Glutamatergic neuron (in vitro differentiated cells): ENCODE measurements around the gene ARHGAP4. TPM values are rescaled to one million over a fixed set of nuclear protein-coding genes. Genes with fewer than 3 reads are reported as not detected.

Source experiments
- DNase-seq: peaks from one replicate; pipeline ENCODE4 v3.0.0; 2022
- H3K27ac Mint-ChIP-seq: one replicate; pipeline ENCODE4 v1.8.0; 2020; ENCODE audit warnings: mild to moderate bottlenecking, mixed read lengths, inconsistent platforms; ENCODE audit not compliant: unreplicated experiment
- H3K27me3 Mint-ChIP-seq: one replicate; pipeline ENCODE4 v1.8.0; 2020; ENCODE audit warnings: mild to moderate bottlenecking, moderate library complexity, mixed read lengths, inconsistent platforms; ENCODE audit not compliant: unreplicated experiment
- H3K36me3 Mint-ChIP-seq: one replicate; pipeline ENCODE4 v1.8.0; 2020; ENCODE audit warnings: mild to moderate bottlenecking, mixed read lengths, inconsistent platforms; ENCODE audit not compliant: unreplicated experiment
- H3K4me1 Mint-ChIP-seq: one replicate; pipeline ENCODE4 v1.8.0; 2020; ENCODE audit warnings: mild to moderate bottlenecking, low read depth, mixed read lengths, inconsistent platforms; ENCODE audit not compliant: unreplicated experiment
- H3K4me3 Mint-ChIP-seq: one replicate; pipeline ENCODE4 v1.8.0; 2020; ENCODE audit warnings: mild to moderate bottlenecking, mixed read lengths, inconsistent platforms; ENCODE audit not compliant: unreplicated experiment
- H3K9me3 Mint-ChIP-seq: one replicate; pipeline ENCODE4 v1.8.0; 2020; ENCODE audit warnings: mild to moderate bottlenecking, moderate library complexity, mixed read lengths, inconsistent platforms; ENCODE audit not compliant: unreplicated experiment
- CTCF ChIP-seq: fragments of 200-600 bp; sonication (generic); IDR thresholded peaks from one replicate; pipeline ENCODE4 v1.5.0; 2021; ENCODE audit not compliant: partially characterized antibody, unreplicated experiment
- total RNA-seq: library from RNA; stranded (reverse); fragmentation: NEBNext Ultra II Directional; extraction: Animal tissue kit (Norgen Biotek cat#: 25700); gene quantifications from one replicate; pipeline ENCODE4 v1.2.1, GENCODE V29; 2021; ENCODE audit not compliant: unreplicated experiment

ARHGAP4 gene
- total RNA-seq, 1 donor from 2014 or later, result 33.5 TPM

DNA sequence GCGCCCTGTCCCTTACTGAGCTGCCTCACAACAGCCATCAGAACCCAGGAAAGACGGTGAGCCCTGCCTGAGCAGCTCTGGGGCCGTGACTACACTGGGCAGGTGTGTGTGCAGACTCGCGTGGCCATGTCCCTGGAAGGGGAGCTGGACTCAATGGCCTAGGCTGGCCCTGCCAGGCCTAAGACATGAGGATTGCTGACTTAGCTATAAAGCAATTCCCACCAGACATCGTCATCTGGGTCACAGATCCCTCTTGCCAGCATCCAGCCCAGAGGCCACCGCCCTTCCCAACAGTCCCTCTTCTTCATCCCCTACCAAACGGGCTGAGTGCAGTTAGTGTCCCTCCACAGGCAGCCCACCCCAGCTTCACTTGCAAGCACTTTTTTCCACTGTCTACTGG is 5.1 kb upstream of the ARHGAP4 start:
- no peak overlapping the region for H3K4me3 Mint-ChIP-seq
- TF ChIP-seq CTCF, result no peak
- H3K9me3 Mint-ChIP-seq, result peaks cover 3% of the 10 kb centered on the region
- H3K27ac Mint-ChIP-seq, result no peak overlapping the region
- H3K36me3 Mint-ChIP-seq, result no peaks in the 10 kb centered on the region
- peaks cover 6% of the 10 kb centered on the region for H3K27me3 Mint-ChIP-seq
- DNase-seq, result no peak
- peaks cover 2% of the 10 kb centered on the region for H3K4me1 Mint-ChIP-seq

GRCh38 chrX:153930011-153930910 is 4.2 kb upstream of the ARHGAP4 start:
- TF ChIP-seq CTCF, result no peak
- no peak overlapping the region for H3K27ac Mint-ChIP-seq
- H3K36me3 Mint-ChIP-seq, result no peaks in the 10 kb centered on the region
- DNase-seq, result no peak
- H3K27me3 Mint-ChIP-seq, result peaks cover 3% of the 10 kb centered on the region
- H3K4me1 Mint-ChIP-seq, result peaks cover 2% of the 10 kb centered on the region
- peaks cover 2% of the 10 kb centered on the region for H3K9me3 Mint-ChIP-seq
- H3K4me3 Mint-ChIP-seq, result no peak overlapping the region

DNA sequence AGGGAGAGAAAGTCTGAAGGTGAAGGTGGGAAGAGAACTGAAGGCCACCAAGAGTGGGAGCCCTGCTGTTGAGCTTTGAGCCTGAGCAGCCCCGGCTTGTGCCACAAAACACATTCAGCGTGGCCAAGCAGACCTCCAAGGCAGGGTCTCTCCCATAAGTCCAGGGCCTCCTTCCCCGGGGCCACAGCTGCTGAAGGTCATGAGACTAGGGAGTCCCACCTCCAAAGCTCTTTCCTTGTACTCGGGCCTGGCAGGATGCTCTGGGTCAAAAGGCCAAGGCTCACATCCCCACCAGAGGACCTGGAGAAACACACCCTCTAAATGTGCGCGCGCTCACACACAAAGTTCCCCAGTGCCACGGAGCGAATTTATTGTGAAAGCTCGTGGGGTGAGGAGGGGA is 3.5 kb upstream of the ARHGAP4 start:
- peaks cover 2% of the 10 kb centered on the region for H3K4me1 Mint-ChIP-seq
- no peak for DNase-seq
- TF ChIP-seq CTCF, result no peak
- peaks cover 3% of the 10 kb centered on the region for H3K27me3 Mint-ChIP-seq
- peaks cover 2% of the 10 kb centered on the region for H3K9me3 Mint-ChIP-seq
- H3K27ac Mint-ChIP-seq, result peak overlapping the region; percentile 94
- no peak overlapping the region for H3K4me3 Mint-ChIP-seq
- H3K36me3 Mint-ChIP-seq, result no peaks in the 10 kb centered on the region

- Mint-ChIP-seq H3K4me1 (peaks cover 2% of the 10 kb centered on the region), H3K27me3 (peaks cover 3% of the 10 kb centered on the region), H3K27ac (peak overlapping the region; percentile 94), H3K36me3 (no peaks in the 10 kb centered on the region), H3K4me3 (peak overlapping the region; percentile 63), H3K9me3 (peaks cover 3% of the 10 kb centered on the region)
- no peak for DNase-seq
- TF ChIP-seq CTCF, result no peak
Measured at GRCh38 chrX:153928846-153929245, 2.8 kb upstream of the ARHGAP4 start.

- DNase-seq, result peak; percentile 91
- no peak for TF ChIP-seq CTCF
- H3K4me1 Mint-ChIP-seq, result peaks cover 2% of the 10 kb centered on the region
- H3K36me3 Mint-ChIP-seq, result no peaks in the 10 kb centered on the region
- peak overlapping the region; percentile 94 for H3K27ac Mint-ChIP-seq
- H3K27me3 Mint-ChIP-seq, result peaks cover 3% of the 10 kb centered on the region
- H3K9me3 Mint-ChIP-seq, result peaks cover 3% of the 10 kb centered on the region
- peak overlapping the region; percentile 82 for H3K4me3 Mint-ChIP-seq
Measured at GRCh38 chrX:153927922-153928760, 2.1 kb upstream of the ARHGAP4 start.
